Umbilical cord (tissue), 2 donors: ENCODE results near the gene ASH1L. TPM values are rescaled to one million over a fixed set of nuclear protein-coding genes. Genes with fewer than 3 reads are reported as not detected.
A peak's percentile ranks its signal among the peaks of the same experiment; 100 is the strongest.
"Not testable (repeated sequence)": the region's sequence is repeated elsewhere in the genome, so short reads cannot be mapped to it uniquely, and the experiment has no call there.

Experiments
- DNase-seq: peaks from one replicate; pipeline ENCODE4 v3.0.0-alpha.2; 2015; ENCODE audit warnings: low spot score
- total RNA-seq: library from RNA; depleted of rRNA; stranded (reverse); fragments of >200 nt; gene quantifications from one replicate; pipeline ENCODE4 v1.2.3, GENCODE V29; 2014; ENCODE audit warnings: low replicate concordance; ENCODE audit not compliant: insufficient read depth

The ASH1L gene
- total RNA-seq, 1 donor from 2014 or later: 49.6 TPM

DNA sequence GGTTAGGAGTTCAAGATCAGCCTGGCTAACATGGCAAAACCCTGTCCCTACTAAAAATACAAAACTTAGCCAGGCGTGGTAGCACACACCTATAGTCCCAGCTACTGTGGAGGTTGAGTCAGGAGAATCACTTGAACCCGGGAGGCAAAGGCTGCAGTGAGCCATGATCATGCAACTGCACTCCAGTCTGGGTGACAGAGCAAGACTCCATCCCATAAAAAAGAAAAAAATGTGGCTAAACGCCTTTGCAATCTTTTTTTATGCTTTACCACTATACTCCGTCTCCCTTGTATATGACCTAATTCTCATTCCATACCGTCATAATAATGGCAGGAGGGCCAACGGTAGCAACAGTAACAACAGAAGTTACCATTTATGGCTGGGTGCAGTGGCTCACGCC, 109.5 kb downstream of the ASH1L start:
- no peak for DNase-seq

DNA sequence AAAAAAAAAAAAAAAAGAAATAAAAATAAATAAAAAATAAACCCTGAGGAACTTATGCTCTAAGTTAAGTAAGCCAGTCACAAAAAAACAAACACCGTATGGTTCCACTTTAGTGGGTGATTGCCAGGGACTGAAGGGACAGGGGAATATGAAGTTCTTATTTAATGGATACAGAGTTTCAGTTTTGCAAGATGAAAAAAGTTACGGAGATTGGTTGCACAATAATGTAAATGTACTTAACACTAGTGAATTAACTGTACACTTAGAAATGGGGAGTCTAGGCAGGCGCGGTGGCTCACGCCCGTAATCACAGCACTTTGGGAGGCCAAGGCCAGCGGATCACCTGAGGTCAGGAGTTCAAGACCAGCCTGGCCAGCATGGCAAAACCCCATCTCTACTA, 111.4 kb downstream of the ASH1L start:
- no peak for DNase-seq

DNA sequence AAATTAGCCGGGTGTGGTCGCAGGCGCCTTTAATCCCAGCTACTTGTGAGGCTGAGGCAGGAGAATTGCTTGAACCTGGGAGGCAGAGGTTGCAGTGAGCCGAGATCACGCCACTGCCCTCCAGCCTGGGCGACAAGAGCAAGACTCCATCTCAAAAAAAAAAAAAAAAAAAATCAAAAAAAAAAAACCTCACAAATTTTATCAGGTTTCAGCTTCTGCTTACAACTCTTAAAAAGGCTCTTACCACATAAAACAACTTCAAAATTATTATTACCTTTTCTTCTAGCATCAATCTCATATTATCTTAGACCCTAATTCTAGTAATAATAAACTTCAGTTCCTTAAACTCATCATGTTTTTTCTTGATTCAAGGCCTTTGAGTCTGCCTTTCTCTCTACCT, 120.2 kb downstream of the ASH1L start:
- not testable (repeated sequence) for DNase-seq

DNA sequence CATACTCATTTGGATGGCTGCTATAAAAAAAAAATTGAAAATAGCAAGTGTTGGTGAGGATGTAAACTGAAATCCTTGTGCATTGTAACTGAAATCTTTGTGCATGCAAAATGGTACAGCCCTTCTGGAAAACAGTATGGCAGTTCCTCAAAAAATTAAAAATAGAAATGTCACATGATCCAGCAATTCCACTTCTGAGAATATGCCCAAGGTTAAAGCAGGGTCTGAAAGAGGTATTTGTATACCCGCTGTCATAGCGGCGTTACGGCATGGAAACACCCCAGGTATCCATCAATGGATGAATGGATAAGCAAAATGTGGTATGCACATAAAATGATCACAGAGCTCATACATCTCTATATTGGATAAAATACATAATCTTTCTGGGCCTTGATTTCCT, 125.2 kb downstream of the ASH1L start:
- DNase-seq: no peak

DNA sequence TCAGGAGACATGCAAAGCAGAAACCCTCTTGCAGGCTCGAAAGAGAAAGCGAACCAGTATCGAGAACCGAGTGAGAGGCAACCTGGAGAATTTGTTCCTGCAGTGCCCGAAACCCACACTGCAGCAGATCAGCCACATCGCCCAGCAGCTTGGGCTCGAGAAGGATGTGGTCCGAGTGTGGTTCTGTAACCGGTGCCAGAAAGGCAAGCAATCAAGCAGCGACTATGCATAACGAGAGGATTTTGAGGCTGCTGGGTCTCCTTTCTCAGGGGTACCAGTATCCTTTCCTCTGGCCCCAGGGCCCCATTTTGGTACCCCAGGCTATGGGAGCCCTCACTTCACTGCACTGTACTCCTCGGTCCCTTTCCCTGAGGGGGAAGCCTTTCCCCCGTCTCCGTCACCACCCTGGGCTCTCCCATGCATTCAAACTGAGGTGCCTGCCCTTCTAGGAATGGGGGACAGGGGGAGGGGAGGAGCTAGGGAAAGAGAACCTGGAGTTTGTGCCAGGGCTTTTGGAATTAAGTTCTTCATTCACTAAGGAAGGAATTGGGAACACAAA, 128.7 kb downstream of the ASH1L start:
- not testable (repeated sequence) for DNase-seq

DNA sequence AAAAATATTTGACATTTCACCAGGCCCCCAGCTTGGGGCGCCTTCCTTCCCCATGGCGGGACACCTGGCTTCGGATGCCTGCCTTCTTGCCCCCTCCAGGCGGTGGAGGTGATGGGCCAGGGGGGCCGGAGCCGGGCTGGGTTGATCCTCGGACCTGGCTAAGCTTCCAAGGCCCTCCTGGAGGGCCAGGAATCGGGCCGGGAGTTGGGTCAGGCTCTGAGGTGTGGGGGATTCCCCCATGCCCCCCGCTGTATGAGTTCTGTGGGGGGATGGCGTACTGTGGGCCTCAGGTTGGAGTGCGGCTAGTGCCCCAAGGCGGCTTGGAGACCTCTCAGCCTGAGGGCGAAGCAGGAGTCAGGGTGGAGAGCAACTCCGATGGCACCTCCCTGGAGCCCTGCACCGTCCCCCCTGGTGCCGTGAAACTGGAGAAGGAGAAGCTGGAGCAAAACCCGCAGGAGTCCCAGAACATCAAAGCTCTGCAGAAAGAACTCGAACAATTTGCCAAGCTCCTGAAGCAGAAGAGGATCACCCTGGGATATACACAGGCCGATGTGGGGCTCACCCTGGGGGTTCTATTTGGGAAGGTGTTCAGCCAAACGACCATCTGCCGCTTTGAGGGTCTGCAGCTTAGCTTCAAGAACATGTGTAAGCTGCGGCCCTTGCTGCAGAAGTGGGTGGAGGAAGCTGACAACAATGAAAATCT, 129.3 kb downstream of the ASH1L start:
- DNase-seq: not testable (repeated sequence)

DNA sequence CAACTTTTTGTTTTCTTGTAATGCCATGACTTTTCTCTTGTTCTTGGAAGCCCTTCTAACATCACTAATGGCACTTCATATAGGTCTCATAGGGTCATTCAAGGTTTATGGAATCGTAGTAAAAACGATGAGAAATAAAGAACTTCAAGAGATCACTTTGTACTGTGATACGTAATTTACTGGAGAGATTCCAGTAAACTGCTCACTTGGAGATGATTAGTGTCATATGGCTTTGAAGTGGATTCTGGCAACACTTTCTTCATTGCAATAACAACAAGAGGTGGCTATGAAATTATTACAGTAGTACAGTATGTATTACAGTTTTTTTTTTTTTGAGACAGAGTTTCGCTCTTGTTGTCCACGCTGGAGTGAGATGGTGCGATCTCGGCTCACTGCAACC, 138.5 kb downstream of the ASH1L start:
- no peak for DNase-seq

DNA sequence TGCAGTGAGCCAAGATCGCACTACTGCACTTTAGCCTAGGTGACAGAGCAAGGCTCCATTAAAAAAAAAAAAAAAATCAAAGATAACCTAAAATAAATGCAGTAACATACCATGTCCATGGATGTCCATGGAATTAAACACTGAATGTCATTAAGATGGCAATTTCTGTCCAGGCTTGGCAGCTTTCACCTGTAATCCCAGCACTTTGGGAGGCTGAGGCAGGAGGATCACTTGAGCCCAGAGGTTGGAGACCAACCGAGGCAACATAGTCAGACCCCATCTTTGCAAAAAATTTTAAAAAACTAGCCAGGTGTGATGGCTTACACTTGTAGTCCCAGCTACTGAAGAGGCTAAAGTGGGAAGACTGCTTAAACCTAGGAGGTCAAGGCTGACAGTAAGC, 141.8 kb downstream of the ASH1L start:
- no peak for DNase-seq

DNA sequence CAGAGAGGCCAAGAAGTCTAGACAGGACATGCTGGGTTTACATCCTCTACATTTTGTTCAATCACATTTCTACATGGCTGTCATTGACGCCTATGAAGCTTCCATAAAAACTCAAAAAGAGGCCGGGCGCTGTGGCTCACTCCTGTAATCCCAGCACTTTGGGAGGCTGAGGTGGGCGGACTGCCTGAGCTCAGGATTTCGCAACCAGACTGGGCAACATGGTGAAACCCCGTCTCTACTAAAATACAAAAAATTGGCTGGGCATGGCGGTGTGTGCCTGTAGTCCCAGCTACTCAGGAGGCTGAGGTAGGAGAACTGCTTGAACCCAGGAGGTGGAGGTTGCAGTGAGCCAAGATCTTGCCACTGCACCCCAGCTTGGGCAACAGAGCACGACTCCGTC, 150.8 kb downstream of the ASH1L start:
- DNase-seq: not testable (repeated sequence)

DNA sequence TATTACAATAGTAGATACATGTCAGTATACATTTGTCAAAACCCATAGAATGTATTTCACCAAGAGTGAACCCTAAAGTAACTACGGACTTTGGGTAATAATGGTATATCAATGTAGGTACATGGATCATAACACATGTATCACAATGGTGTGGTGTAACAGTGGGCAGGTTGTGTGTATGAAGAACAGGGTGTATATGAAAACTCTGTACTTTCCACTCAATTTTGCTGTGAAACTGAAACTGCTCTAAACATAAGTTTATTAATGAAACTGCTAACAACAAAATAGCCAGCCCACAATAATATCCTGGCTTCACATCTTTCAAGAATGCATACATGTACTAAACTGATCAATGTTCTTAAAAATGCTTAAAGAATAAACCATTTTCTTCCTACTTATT, 151.7 kb downstream of the ASH1L start:
- DNase-seq: no peak

DNA sequence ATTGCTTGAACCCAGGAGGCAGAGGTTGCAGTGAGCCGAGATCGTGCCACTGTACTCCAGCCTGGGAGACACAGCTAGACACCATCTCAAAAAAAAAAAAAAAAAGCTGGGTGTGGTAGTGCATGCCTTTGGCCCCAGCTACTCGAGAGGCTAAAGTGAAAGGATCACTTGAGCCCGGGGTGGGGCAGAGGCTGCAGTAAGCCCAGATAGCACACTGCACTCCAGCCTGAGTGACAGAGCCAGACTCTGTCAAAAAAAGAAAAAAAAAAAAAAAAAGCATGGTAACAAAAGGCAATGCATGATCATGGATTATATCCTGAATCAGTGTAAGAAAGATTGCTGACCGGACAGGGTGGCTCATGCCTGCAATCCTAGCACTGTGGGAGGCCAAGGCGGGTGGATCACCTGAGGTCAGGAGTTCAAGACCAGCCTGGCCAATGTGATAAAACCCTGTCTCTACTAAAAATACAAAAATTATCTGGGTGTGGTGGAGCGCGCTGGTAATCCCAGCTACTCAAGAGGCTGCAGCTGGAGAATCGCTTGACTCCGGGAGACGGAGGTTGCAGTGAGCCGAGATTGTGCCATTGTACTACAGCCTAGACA, 165.6 kb downstream of the ASH1L start:
- DNase-seq: peak; percentile 64

DNA sequence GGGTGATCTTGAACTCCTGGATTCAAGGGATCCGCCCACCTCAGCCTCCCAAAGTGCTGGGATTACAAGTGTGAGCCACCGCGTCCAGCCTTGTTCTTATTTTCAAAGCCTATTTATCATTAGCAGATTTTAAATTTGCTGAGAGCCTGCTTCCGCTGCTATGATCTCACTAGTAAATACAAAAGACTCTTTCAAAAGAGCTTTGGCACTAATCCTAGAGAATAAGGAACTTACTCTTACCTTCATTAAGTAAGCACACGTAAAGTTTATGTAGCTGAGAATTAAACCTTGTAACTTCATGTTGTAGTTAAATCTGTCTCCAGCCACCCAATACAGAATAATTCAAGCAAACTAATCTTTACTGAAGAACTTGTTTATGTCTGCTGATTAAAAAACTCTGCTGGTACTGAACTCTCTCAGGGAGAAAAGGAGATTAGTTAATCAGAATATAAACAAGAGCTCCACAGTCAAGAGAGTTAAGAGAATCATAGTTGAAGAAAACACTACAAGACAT, 169.6 kb downstream of the ASH1L start:
- no peak for DNase-seq

DNA sequence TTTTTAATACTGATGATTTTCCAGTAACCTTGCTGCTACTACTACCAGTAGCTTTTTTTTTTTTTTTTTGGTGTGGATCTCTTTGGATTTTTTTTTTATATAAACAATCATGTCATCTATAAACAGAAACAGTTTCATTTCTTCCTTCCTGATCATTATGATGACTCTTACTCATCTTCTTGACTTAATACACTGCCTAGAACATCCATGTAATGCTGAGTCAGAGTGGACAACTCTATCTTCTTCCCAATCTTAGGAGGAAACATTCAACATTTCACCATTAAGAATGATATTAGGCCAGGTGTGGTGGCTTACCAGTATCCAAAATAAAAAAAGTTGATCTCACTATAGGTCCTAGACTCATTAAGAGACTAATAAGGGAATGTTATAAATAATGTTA, 172.8 kb downstream of the ASH1L start:
- no peak for DNase-seq

DNA sequence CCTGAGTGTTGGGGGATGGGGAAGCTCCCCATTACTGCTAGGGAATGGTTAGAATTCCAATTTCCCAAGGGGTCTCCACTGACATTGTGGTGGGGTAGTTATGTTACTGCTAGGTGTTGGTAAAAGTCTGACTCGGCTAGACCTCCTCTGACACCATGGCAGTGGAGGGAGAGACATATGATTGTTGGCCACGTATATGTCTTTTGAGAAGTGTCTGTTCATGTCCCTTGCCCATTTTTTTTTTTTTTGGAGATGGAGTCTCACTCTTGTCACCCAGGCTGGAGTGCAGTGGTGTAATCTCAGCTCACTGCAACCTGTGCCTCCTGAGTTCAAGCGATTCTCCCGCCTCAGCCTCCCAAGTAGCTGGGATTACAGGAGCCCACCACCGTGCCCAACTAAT, 176.8 kb downstream of the ASH1L start:
- DNase-seq: not testable (repeated sequence)

DNA sequence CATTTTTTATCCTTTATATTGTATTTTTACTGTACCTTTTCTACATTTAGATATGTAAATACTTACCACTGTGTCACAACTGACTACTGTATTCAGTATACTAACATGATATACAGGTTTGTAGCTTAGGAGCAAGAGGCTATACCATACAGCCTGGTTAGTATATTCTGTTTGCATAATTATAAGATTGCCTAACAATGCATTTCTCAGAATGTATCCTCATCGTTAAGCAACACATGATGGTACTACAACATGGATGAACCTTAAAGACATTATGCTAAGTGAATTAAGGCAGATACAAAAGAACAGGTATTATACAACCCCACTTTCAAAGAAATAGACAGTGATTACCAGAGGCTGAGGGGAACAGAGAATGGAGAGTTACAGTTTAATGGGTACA, 179.2 kb downstream of the ASH1L start:
- DNase-seq: no peak

DNA sequence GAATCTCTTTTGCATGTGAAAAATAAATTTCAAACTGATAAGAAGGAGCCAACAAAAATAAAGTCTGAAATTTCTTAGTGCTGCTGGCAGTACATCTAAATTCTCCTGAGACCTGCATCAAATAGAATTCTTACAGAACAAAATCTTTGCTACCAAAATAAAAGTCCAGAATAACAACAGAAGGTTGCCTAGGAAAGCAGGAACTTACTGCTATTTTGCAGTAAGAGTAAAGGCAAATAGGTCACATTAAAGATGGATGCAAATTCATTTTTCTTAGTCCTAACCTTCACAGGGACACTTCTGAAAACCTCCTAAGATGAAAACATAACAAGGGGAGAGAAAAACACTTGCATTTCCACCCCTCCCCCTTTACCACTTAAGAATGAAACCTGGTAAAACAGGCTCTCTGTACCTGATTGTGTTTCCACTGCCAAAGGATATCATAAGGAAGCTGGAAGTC, 182.9 kb downstream of the ASH1L start:
- peak; percentile 93 for DNase-seq

DNA sequence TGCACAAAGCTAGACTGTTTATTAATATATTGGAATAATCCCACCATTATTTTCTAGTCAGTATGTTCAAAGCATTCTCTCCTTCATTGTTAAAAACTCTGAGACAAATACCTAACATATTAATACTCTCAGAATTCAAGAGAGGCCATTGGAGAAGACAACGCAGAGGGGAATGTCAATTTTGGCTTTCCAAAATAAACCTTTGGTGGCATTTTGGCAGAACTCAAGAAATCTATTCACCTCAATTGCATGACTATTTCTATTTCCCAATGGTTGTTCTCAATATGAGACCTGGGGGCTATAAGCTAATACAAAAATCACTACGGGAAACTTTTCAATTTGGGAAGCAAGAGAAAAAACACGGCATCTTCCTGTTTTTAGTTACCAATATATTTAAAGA, 183.4 kb downstream of the ASH1L start:
- DNase-seq: no peak

DNA sequence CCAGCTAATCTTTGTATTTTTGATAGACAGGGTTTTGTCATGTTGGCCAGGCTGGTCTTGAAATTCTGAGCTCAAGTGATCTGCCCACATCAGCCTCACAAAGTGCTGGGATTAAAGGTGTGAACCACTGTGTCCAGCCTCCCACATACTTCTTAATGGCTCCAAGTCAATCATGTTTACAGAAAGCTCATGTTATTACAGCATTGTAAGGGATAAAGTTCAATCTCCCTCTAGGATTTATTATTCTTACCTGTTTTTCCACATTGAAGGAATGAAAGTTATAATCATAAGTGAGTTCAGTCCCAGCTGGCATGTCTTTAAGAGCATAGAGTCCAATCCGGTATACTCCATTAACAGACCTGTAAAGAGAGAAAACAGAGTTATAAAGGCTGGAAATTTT, 202.6 kb downstream of the ASH1L start:
- DNase-seq: no peak

DNA sequence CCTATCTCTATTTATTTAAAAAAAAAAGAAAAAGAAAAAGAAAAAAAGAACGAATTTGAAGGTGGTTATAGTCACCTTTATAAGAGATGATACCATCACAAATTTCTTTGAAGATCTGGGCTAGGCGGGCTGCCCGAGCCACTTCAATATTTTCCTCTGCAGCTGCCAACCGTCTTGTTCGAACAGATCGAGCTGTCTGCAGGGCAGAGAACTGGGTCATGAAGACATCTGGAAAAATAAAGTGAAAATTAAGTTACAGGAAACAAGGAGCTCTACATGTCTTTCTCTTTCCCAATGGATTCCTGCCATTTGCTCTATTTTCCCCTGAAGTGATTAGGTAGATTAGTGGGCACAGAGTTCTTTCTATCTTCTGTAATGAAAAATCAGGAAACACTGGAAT, 210.0 kb downstream of the ASH1L start:
- no peak for DNase-seq

DNA sequence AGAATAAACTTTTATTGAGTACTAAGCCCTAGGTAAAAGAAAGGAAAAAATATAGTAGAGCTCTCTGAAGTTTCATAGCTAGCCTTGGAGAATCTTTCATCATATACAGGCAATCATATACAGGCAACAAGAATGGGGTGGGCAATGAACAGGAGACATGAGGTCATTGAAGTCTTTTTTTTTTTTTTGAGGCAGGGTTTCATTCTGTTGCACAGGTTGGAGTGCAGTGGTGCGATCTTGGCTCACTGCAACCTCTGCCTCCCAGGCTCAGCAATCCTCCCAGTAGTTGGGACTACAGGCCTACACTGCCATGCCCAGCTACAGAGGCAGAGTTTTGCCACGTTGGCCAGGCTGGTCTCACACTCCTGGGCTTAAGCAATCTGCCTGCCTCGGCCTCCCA, 219.8 kb downstream of the ASH1L start:
- DNase-seq: no peak

DNA sequence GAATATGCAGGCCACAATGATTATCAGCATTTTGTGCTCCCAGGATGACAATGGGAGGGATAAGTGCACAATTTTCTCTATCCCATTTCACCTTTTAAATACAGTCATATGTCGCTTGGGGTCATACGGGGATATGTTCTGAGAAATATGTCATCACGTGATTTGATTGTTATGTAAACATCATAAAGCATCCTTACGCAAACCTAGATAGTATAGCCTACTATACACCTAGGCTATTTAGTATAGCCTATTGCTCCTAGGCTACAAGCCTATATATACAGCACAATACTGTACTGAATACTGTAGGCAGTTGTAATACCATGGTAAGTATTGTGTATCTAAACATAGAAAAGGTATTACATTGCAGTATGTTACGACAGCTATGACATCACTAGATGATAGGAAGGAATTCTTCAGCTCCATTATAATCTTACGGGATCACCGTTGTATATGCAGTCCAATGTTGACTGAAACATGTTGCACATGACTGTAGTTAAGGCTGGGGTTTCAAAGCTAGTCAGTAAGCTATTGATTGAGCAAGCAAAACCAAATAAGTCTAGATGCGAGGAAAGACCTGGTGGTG, 223.0 kb downstream of the ASH1L start:
- DNase-seq: no peak

DNA sequence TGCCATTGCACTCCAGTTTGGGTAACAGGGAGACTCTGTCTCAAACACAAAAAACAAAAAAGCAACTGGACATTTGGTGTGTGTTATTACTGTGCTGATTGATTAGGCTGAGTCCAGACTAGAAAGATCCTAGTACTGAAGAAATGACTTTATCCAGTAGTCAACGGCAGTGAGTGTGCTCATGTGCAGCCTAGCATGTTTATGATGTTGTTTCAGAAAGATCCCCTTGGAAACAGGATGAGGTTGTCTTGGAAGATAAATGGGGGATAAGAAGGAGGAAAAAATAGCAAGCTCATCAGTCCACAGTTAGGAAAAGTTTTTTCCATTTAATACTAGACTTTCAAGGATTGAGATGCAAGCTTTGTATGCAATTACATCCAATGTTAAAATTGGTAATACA, 227.6 kb downstream of the ASH1L start:
- DNase-seq: peak; percentile 26
